ENCODE measurements around the gene UPP1. TPM values are rescaled to one million over a fixed set of nuclear protein-coding genes. Genes with fewer than 3 reads are reported as not detected.

The UPP1 gene
- total RNA-seq, 8 experiments from 2014 or later: 3.1 to 93.0 (median 26.4) TPM

DNA sequence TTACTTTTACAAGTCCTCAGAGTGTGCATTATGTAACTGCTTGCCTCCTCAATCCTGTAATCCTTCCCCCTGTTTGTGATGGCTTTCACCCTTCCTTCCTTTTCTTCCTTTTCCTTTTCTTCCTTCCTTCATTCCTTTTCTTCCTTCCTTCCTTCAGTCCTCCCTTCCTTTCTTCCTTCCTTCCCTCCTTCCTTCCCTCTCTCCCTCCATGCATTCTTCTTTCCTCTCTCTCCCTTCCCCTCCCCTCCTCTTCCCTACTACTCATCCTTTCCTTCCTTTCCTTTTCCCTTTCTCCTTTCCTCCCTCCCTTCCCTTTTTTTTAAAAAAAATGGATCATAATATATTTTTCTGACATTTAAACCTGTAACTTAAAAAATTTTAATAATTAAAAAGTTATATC is 60.0 kb downstream of the UPP1 start:
- in situ Hi-C loops (cut with MboI; ENCODE audit: low pct_unique_long_range_greater_than_20kb in 2 of 9, low sequenced_read_pairs in 9 of 9, unreplicated experiment in 9 of 9): no loop called here
- Histone ChIP-seq H3K27ac (no peak overlapping the region), H3K4me1 (replicated peaks in 1 of 2) (no peaks in the 10 kb centered on the region), H3K4me3 (no peak overlapping the region)
- ATAC-seq (replicated peaks in 6 of 8): no peak

DNA sequence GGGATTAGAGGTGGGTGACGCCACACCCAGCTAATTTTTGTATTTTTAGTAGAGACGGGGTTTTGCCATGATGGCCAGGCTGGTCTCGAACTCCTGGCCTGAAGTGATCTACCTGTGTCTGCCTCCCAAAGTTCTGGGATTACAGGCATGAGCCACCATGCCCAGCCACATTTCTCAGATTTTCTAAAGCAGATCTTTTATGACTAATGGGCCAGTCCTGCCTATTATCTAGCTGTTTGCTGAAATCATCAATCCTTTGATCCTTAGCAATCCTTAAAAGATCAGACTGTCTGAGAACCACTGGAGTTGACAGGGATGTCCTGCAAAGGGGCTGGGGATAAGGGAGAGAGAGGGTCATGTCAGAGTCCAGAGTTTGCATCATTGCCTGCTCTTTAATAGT is 61.0 kb downstream of the UPP1 start:
- Histone ChIP-seq H3K4me1 (replicated peaks in 1 of 2) (no peaks in the 10 kb centered on the region), H3K27ac (no peak overlapping the region), H3K4me3 (no peak overlapping the region)
- in situ Hi-C loops (cut with MboI; ENCODE audit: low pct_unique_long_range_greater_than_20kb in 2 of 9, low sequenced_read_pairs in 9 of 9, unreplicated experiment in 9 of 9): no loop called here
- ATAC-seq (replicated peaks in 6 of 8): no peak
- 48 to 83% (median 68%) methylated on average over 1 to 3 of the region's 3 CpGs; no CpG with 5 or more reads in 6 of the 10 experiments for WGBS, 10 experiments

DNA sequence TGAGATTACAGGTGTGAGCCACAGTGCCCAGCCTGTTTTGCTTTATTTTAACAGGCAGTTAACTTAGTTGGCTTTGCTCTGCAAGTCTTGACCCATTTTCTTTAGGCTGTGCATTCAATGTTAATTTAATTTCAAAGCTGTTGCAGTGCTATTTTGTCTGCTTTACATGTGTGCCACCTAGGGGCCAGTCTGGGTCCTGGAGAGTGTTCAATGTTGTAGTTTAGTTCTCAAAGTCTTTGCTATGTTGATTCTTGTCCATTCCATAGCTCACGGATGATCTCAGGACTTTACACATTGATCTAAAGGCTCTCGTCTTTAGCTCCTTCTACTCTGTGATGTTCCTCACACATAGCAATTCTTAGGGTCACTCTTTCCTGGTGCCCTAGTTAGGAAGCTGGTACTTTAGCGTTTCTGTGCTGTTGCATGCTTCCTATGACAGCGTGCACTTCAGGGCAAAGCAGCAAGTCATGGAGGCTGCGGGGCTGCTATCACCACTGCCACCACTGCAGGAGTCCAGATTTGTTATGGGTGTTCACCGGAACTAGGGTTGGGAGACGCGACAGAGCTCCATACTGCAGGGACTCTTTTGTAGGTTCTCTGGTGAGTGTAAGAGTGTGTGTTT is 65.8 kb downstream of the UPP1 start:
- H3K27ac ChIP-seq: no peak overlapping the region
- 36 to 100% (median 79%) methylated on average over 3 to 7 of the region's 8 CpGs; no CpG with 5 or more reads in 4 of the 10 experiments for WGBS, 10 experiments
- no peaks in the 10 kb centered on the region for H3K4me1 ChIP-seq (replicated peaks in 1 of 2)
- no peak overlapping the region for H3K4me3 ChIP-seq
- ATAC-seq (replicated peaks in 6 of 8): peak in 4 of 8 experiments; percentile 65 to 97 (median 96)
- in situ Hi-C loops (cut with MboI; ENCODE audit: low pct_unique_long_range_greater_than_20kb in 2 of 9, low sequenced_read_pairs in 9 of 9, unreplicated experiment in 9 of 9): no loop called here

Other genes starting within 250 kb of the UPP1 start
- 1 to 10 TPM in 1 of 8 experiments, under 1 TPM in 6, not detected in 1; 0.09 to 1.6 (median 0.32) TPM for gene PKD1L1, start 140.8 kb upstream of the UPP1 start, total RNA-seq
- gene HUS1, start 109.7 kb upstream of the UPP1 start, total RNA-seq: 10 to 100 TPM; 11.1 to 27.4 (median 20.3) TPM
- 1 to 10 TPM in 1 of 8 experiments, not detected in 7; 1.6 TPM for gene SUN3, start 60.2 kb upstream of the UPP1 start, total RNA-seq
- 1 to 10 TPM in 1 of 8 experiments, under 1 TPM in 3, not detected in 4; 0.22 to 9.1 (median 0.42) TPM for gene C7orf57, start 53.7 kb upstream of the UPP1 start, total RNA-seq
- 10 to 100 TPM in 2 of 8 experiments, 1 to 10 TPM in 2, under 1 TPM in 4; 0.16 to 89.0 (median 1.0) TPM for gene ABCA13, start 82.2 kb downstream of the UPP1 start, total RNA-seq